ENCODE data around the gene FUBP1. TPM values are rescaled to one million over a fixed set of nuclear protein-coding genes. Genes with fewer than 3 reads are reported as not detected.

FUBP1 gene
- total and polyA plus RNA-seq, 2 donors (not counting 1 experiment from before 2014, with no cell fraction given), result 95.8 to 249 TPM

DNA sequence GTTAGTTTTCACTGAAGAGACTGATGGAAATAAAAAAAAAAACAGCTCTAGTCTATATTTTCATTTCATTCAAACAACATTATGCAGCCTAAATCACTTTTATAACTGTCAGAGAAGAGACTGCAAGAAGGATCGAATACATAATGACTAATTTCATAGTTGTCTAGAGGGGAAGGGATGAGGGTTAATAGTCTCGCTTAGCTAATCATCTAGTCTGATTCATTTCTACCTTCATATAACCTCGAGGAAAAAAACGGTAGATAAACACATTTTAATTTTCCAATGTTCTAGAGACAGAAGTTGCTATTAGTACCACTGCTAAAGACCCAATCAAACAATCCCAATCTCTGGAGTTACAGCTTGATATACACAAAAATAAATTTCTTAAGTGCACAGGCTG lies 3.5 kb downstream of the FUBP1 start:
- Histone ChIP-seq H4K20me1 (ENCODE audit: control insufficient read depth, insufficient read depth, low read length, poor library complexity, severe bottlenecking) (peaks cover 70% of the 10 kb centered on the region), H3K4me2 (replicated peaks; ENCODE audit: low read depth, low read length, poor library complexity, severe bottlenecking) (peak overlapping the region; percentile 77), H3K27ac (ENCODE audit: low read length in 2 of 2) (peak overlapping the region; percentile 21 to 99), H3K4me3 (ENCODE audit: control extremely low read depth in 1 of 5, extremely low read depth in 1 of 5, insufficient read depth in 1 of 5, low read depth in 2 of 5, low read length in 4 of 5) (peak overlapping the region in 1 of 5 experiments; percentile 96), H3K9ac (ENCODE audit: low read length) (peak overlapping the region; percentile 99), H3K4me1 (ENCODE audit: control insufficient read depth in 2 of 2, insufficient read depth in 2 of 2, low read length in 2 of 2) (peaks cover 37 to 46% of the 10 kb centered on the region in 2 donors), H3K36me3 (replicated peaks in 1 of 2; ENCODE audit: control extremely low read depth in 1 of 2, control insufficient read depth in 1 of 2, extremely low read depth in 1 of 2, insufficient read depth in 2 of 2, low read length in 1 of 2) (peaks cover 0 to 35% of the 10 kb centered on the region in 2 experiments), H3K9me3 (ENCODE audit: control extremely low read depth in 1 of 3, control insufficient read depth in 2 of 3, insufficient read depth in 1 of 3, low read length in 2 of 3) (no peaks in the 10 kb centered on the region), H2AFZ (ENCODE audit: insufficient read depth, low read depth, low read length, poor library complexity, severe bottlenecking) (no peak overlapping the region), H3K27me3 (replicated peaks in 1 of 4; ENCODE audit: control extremely low read depth in 1 of 4, control insufficient read depth in 3 of 4, insufficient read depth in 4 of 4, low read length in 3 of 4) (no peaks in the 10 kb centered on the region), H3K79me2 (ENCODE audit: control insufficient read depth, insufficient read depth, low read length) (peaks cover 83% of the 10 kb centered on the region)
- TF ChIP-seq, protein P1, sequence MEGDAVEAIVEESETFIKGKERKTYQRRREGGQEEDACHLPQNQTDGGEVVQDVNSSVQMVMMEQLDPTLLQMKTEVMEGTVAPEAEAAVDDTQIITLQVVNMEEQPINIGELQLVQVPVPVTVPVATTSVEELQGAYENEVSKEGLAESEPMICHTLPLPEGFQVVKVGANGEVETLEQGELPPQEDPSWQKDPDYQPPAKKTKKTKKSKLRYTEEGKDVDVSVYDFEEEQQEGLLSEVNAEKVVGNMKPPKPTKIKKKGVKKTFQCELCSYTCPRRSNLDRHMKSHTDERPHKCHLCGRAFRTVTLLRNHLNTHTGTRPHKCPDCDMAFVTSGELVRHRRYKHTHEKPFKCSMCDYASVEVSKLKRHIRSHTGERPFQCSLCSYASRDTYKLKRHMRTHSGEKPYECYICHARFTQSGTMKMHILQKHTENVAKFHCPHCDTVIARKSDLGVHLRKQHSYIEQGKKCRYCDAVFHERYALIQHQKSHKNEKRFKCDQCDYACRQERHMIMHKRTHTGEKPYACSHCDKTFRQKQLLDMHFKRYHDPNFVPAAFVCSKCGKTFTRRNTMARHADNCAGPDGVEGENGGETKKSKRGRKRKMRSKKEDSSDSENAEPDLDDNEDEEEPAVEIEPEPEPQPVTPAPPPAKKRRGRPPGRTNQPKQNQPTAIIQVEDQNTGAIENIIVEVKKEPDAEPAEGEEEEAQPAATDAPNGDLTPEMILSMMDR (IDR thresholded peaks at IDR 0.05), result no peak
- TF ChIP-seq EZH2 (IDR thresholded peaks at IDR 0.05; ENCODE audit: borderline replicate concordance, insufficient read depth, low read depth, low read length, poor library complexity, severe bottlenecking), result no peak
- Mint-ChIP-seq H3K4me1 (peaks cover 49% of the 10 kb centered on the region), H3K27ac (peak overlapping the region; percentile 50), H3K9me3 (ENCODE audit: insufficient read depth) (no peaks in the 10 kb centered on the region), H3K27me3 (no peaks in the 10 kb centered on the region), H3K4me3 (peak overlapping the region; percentile 80)
- DNase-seq (no peak), ATAC-seq (ENCODE audit: low read depth) (no peak)
- no CpG with 5 or more reads among the region's 4 CpGs for WGBS (ENCODE audit: insufficient coverage)
- CTCF ChIA-PET, result interaction anchor here (0.6 to 1.5 kb wide), 3 partner anchors 21 to 29 kb away, joined by 3 to 4 read pairs (median 4); partner anchors contain the start of gene DNAJB4
- intact Hi-C loops (cut with micrococcal nuclease), result no loop called here
- POLR2A ChIA-PET, result interaction anchor here (1.2 kb wide), 1 partner anchor 30 kb away, joined by 3 read pairs; the partner anchor contains the start of gene DNAJB4

DNA sequence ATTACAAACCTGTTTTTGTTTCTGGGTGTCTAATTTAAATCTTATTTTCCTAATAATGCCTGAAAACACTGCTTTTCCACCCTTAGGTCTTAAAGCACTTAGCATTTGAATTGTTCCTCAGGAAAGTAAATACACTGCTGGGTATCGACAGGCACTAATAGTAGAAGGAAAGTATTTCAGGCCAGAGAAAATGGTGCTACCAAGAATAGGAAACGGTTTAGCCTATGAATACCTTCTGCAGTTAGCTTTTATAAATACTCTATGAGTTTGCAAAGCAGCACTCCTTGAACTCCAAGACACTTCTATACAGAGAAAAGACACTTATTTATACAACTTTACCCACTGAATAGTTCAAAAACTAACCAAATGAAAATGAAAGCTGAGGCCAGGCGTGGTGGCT lies 6.8 kb downstream of the FUBP1 start:
- Histone ChIP-seq H4K20me1 (ENCODE audit: control insufficient read depth, insufficient read depth, low read length, poor library complexity, severe bottlenecking) (peaks cover 83% of the 10 kb centered on the region), H3K4me2 (replicated peaks; ENCODE audit: low read depth, low read length, poor library complexity, severe bottlenecking) (peak overlapping the region; percentile 20), H3K36me3 (replicated peaks in 1 of 2; ENCODE audit: control extremely low read depth in 1 of 2, control insufficient read depth in 1 of 2, extremely low read depth in 1 of 2, insufficient read depth in 2 of 2, low read length in 1 of 2) (peaks cover 0 to 61% of the 10 kb centered on the region in 2 experiments), H2AFZ (ENCODE audit: insufficient read depth, low read depth, low read length, poor library complexity, severe bottlenecking) (no peak overlapping the region), H3K79me2 (ENCODE audit: control insufficient read depth, insufficient read depth, low read length) (peaks cover 99% of the 10 kb centered on the region), H3K27me3 (replicated peaks in 1 of 4; ENCODE audit: control extremely low read depth in 1 of 4, control insufficient read depth in 3 of 4, insufficient read depth in 4 of 4, low read length in 3 of 4) (no peaks in the 10 kb centered on the region), H3K9ac (ENCODE audit: low read length) (no peak overlapping the region), H3K4me3 (ENCODE audit: control extremely low read depth in 1 of 5, extremely low read depth in 1 of 5, insufficient read depth in 1 of 5, low read depth in 2 of 5, low read length in 4 of 5) (no peak overlapping the region), H3K27ac (ENCODE audit: low read length in 2 of 2) (no peak overlapping the region), H3K4me1 (ENCODE audit: control insufficient read depth in 2 of 2, insufficient read depth in 2 of 2, low read length in 2 of 2) (peaks cover 28 to 35% of the 10 kb centered on the region in 2 donors), H3K9me3 (ENCODE audit: control extremely low read depth in 1 of 3, control insufficient read depth in 2 of 3, insufficient read depth in 1 of 3, low read length in 2 of 3) (no peaks in the 10 kb centered on the region)
- Mint-ChIP-seq H3K4me1 (peaks cover 54% of the 10 kb centered on the region), H3K9me3 (ENCODE audit: insufficient read depth) (no peaks in the 10 kb centered on the region), H3K27me3 (no peaks in the 10 kb centered on the region), H3K27ac (no peak overlapping the region), H3K4me3 (no peak overlapping the region)
- no peak for ATAC-seq (ENCODE audit: low read depth)
- intact Hi-C loops (cut with micrococcal nuclease), result no loop called here
- ChIA-PET POLR2A (no interaction called here), CTCF (interaction anchor here (1.0 kb wide), 1 partner anchor 15 kb away, joined by 3 read pairs; no protein-coding TSS in a partner anchor)
- 80% methylated on average over 1 of the region's 3 CpGs for WGBS (ENCODE audit: insufficient coverage)
- TF ChIP-seq EZH2 (IDR thresholded peaks at IDR 0.05; ENCODE audit: borderline replicate concordance, insufficient read depth, low read depth, low read length, poor library complexity, severe bottlenecking), result no peak
- TF ChIP-seq, protein P1 (IDR thresholded peaks at IDR 0.05), result no peak
- DNase-seq, result no peak
